Measurements from ENCODE around the gene CAMK1D. TPM values are rescaled to one million over a fixed set of nuclear protein-coding genes. Genes with fewer than 3 reads are reported as not detected.
"Not testable (repeated sequence)": the region's sequence is repeated elsewhere in the genome, so short reads cannot be mapped to it uniquely, and the experiment has no call there.

CAMK1D gene
- total RNA-seq, 2 experiments from 2014 or later = 7.5 to 9.0 TPM

DNA sequence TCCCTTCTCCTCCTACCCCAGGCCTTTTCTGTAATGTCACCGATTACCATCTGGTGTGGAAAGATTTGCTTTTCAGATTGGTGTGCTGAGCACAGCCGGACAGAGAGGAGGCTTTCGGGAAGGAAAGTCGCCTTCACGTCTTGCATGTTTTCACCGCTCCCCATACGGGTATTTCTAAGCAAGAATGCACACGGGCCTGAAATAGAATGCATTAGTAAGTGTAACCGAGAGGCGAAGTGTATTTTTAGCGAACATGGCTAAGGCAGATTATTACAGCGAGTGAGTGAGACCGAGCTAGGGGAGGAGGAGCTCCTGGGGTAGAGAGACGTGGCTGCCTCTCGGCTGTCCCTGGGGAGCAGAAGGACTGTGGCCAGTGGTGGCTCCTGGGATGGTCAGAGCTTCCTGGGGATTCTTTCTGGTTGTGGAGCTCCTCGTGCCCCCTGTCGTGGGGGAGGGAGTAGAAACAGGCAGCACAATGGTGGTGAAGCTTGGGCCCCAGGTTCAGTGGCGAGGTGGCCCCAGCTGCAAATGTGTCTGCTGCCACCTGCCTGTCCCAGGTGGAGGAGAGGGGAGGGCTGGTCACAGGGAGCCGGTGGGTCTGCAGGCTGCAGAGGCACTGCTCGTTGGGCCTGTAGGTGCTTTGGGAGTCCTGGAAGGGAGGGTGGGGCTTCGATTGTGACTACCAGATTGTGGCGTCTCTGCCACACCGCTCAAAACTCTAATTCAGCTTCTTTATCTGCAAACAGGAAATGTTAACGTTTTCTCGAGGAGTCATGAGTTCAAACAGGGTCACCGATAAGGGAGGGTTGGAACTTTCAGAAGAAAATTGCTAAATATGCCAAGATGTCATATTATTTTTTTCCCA lies 135.8 kb downstream of the CAMK1D start:
- POLR2A ChIA-PET = interaction anchor here (0.6 to 0.8 kb wide), 2 partner anchors 221 to 292 kb away, joined by 3 read pairs; no protein-coding TSS in a partner anchor
- Mint-ChIP-seq H3K27me3 (no peaks in the 10 kb centered on the region), H3K36me3 (peaks cover 1% of the 10 kb centered on the region), H3K4me3 (peak overlapping the region; percentile 40), H3K27ac (peak overlapping the region; percentile 59), H3K9me3 (peaks cover 1% of the 10 kb centered on the region), H3K4me1 (peaks cover 10% of the 10 kb centered on the region)
- DNase-seq (peak; percentile 42), ATAC-seq (ENCODE audit: low read depth) (peak; percentile 71)

DNA sequence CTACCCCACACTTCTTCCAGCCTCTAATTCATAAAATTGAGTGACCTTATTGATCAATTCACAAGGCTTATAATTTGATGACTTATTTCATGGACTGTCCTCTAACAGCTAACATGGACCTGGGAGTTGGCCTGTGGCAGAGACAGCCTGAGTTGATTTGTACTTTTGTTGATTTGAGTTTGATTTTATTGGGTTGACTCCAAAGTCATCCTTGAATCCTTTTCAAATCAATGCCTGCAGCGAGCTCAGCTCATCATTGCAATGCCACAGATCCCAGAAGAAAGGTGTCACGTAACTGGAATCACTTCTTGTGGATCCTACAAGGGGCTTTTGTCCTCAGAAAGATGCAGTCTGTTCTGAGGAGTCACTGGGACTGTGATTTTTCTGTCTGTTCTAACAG lies 138.0 kb downstream of the CAMK1D start:
- DNase-seq = no peak
- H3K27me3 Mint-ChIP-seq = no peaks in the 10 kb centered on the region
- POLR2A ChIA-PET = no interaction called here
- no peaks in the 10 kb centered on the region for H3K9me3 Mint-ChIP-seq
- H3K27ac Mint-ChIP-seq = no peak overlapping the region
- ATAC-seq (ENCODE audit: low read depth) = no peak
- no peak overlapping the region for H3K4me3 Mint-ChIP-seq
- no peaks in the 10 kb centered on the region for H3K36me3 Mint-ChIP-seq
- peaks cover 10% of the 10 kb centered on the region for H3K4me1 Mint-ChIP-seq

DNA sequence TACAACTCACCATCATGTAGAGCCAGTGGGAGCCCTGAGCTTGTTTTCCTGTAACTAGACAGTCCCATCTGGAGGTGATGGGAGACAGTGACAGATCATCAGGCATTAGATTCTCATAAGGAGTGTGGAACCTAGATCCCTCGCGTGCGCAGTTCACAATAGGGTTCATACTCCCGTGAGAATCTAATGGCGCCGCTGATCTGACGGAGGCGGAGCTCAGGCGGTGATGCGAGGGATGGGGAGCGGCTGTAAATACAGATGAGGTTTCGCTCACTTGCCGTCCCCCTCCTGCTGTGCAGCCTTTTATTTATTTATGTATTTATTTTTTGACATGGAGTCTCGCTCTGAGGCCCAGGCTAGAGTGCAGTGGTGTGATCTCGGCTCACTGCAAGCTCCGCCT lies 139.3 kb downstream of the CAMK1D start:
- H3K27ac Mint-ChIP-seq = no peak overlapping the region
- no peaks in the 10 kb centered on the region for H3K9me3 Mint-ChIP-seq
- peaks cover 10% of the 10 kb centered on the region for H3K4me1 Mint-ChIP-seq
- POLR2A ChIA-PET = no interaction called here
- no peak overlapping the region for H3K4me3 Mint-ChIP-seq
- no peak for ATAC-seq (ENCODE audit: low read depth)
- DNase-seq = no peak
- H3K36me3 Mint-ChIP-seq = no peaks in the 10 kb centered on the region
- H3K27me3 Mint-ChIP-seq = no peaks in the 10 kb centered on the region

DNA sequence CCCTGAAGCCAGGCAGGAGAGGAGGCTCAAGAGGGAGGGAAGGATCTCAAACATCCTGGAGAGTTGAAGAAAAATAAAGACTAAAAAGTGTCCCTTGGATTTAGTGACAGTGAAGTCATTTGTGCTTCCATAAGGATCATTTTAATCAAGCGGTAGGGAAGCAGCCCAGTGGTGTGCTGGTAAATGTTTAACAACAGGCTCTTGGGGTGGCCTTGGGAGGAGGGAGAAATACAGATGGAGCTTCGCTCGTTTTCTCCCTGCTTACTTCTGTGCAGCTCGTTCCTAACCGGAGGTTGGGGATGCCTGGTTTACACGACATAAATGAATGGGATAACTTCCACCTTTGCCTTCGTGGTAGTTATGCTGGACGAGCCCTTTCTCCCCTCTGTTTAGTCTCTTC lies 140.0 kb downstream of the CAMK1D start:
- H3K27me3 Mint-ChIP-seq = no peaks in the 10 kb centered on the region
- H3K36me3 Mint-ChIP-seq = no peaks in the 10 kb centered on the region
- no peak for ATAC-seq (ENCODE audit: low read depth)
- H3K9me3 Mint-ChIP-seq = no peaks in the 10 kb centered on the region
- no peak overlapping the region for H3K4me3 Mint-ChIP-seq
- POLR2A ChIA-PET = no interaction called here
- peaks cover 12% of the 10 kb centered on the region for H3K4me1 Mint-ChIP-seq
- DNase-seq = no peak
- no peak overlapping the region for H3K27ac Mint-ChIP-seq

DNA sequence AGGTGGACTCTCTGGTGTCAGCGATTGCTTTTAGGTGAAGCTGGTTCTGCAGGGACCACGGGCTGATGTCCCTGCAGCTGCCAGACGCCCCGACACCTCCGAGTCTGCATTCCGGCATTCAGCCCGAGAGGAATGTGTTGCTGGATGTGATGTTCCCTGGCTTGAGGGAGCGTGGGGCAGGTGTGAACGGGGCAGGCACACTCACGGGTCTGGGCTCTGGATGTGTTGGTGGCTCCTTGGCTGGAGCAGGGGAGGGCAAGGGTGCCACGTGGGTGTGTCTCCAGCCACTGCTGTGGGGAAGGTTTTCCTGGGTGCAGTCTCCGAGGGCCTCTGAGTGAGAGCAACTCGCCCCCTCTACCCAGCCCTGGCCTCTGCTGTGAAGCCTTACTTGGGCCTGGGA lies 140.5 kb downstream of the CAMK1D start:
- H3K27ac Mint-ChIP-seq = no peak overlapping the region

DNA sequence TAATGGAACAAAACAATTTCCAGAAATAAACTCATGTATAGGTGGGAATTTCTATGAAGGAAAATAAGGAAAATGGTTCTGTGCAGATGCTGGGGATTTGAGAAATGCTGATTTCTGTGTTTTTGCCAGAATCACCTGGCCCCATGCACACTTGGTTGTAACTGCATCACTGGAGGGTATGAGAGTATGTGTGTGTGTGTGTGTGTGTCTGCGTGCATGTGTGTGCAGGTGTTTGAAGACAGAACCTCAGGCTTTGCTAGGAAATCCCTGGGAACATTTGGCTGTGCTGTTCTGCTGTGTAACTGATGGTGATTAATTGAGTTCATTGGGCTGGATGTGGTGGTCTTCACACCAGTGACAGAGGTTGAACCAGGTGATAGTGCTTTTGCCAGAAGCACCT lies 141.6 kb downstream of the CAMK1D start:
- no peak for DNase-seq
- H3K27me3 Mint-ChIP-seq = no peaks in the 10 kb centered on the region
- no peak overlapping the region for H3K4me3 Mint-ChIP-seq
- no peak for ATAC-seq (ENCODE audit: low read depth)
- no peaks in the 10 kb centered on the region for H3K9me3 Mint-ChIP-seq
- H3K27ac Mint-ChIP-seq = no peak overlapping the region
- POLR2A ChIA-PET = no interaction called here
- no peaks in the 10 kb centered on the region for H3K36me3 Mint-ChIP-seq
- H3K4me1 Mint-ChIP-seq = peaks cover 4% of the 10 kb centered on the region

More for the DNA sequence above, 140.5 kb downstream of the CAMK1D start:
- DNase-seq (no peak), ATAC-seq (ENCODE audit: low read depth) (no peak)
- POLR2A ChIA-PET = no interaction called here
- H3K36me3 Mint-ChIP-seq = no peaks in the 10 kb centered on the region
- H3K9me3 Mint-ChIP-seq = no peaks in the 10 kb centered on the region
- no peak overlapping the region for H3K4me3 Mint-ChIP-seq
- H3K4me1 Mint-ChIP-seq = peaks cover 12% of the 10 kb centered on the region
- no peaks in the 10 kb centered on the region for H3K27me3 Mint-ChIP-seq

DNA sequence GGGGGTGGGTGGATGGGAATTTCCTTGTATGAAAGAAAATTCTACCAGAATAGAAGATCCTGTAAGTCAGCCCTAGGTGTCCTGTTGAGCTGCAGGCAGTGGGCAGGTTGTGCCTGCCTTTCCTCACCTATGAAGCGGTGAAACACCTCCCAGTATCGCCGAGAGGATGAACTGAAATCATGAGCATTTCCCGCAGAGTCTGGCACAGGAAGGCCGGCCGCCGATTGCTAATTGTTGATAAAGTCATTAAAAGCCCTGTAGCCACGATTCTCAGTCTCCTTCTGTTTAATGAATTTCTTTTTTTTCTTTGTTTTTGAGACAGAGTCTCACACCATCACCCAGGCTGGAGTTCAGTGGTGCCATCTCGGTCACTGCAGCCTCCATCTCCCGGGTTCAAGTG lies 142.1 kb downstream of the CAMK1D start:
- Mint-ChIP-seq H3K4me1 (peaks cover 2% of the 10 kb centered on the region), H3K36me3 (no peaks in the 10 kb centered on the region), H3K9me3 (no peaks in the 10 kb centered on the region), H3K27ac (no peak overlapping the region), H3K4me3 (no peak overlapping the region), H3K27me3 (no peaks in the 10 kb centered on the region)
- ATAC-seq (ENCODE audit: low read depth) (no peak), DNase-seq (no peak)
- POLR2A ChIA-PET = no interaction called here

DNA sequence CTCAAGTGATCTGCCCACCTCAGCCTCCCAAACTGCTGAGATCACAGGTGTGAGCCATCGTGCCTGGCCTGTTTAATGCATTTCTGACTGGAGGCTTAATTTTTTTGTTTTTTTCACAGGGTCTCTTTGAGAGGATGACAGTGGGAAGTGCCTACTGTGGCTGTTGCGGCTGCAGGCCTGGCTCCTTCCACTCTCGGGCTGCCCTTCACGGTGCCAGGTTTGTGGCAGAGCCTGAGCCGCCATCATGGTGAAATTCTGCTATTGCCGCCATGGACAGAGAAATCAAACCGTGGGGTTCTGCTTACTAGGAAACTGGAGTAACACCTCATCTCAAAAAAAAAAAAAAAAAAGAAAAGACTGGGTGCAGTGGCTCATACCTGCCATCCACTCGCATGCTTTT lies 142.7 kb downstream of the CAMK1D start:
- Mint-ChIP-seq H3K27ac (no peak overlapping the region), H3K4me1 (peaks cover 2% of the 10 kb centered on the region), H3K27me3 (no peaks in the 10 kb centered on the region), H3K9me3 (no peaks in the 10 kb centered on the region), H3K36me3 (no peaks in the 10 kb centered on the region), H3K4me3 (no peak overlapping the region)
- DNase-seq (no peak), ATAC-seq (ENCODE audit: low read depth) (no peak)
- POLR2A ChIA-PET = no interaction called here

DNA sequence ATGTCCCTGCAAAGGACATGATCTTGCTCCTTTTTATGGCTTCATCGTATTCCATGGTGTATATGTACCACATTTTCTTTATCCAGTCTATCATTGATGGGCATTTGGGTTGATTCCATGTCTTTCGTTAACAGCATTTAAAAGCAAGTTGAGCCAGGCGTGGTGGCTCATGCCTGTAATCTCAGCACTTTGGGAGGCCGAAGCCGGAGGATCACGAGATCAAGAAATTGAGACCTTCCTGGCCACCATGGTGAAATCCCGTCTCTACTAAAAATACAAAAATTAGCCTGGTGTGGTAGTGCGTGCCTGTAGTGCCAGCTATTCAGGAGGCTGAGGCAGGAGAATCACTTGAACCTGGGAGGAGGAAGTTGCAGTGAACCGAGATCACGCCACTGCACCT lies 147.7 kb downstream of the CAMK1D start:
- H3K27ac Mint-ChIP-seq; ATAC-seq (ENCODE audit: low read depth); H3K36me3 Mint-ChIP-seq; H3K27me3 Mint-ChIP-seq; DNase-seq; H3K4me3 Mint-ChIP-seq; H3K9me3 Mint-ChIP-seq; POLR2A ChIA-PET: not testable (repeated sequence)
- peaks cover 11% of the 10 kb centered on the region for H3K4me1 Mint-ChIP-seq

DNA sequence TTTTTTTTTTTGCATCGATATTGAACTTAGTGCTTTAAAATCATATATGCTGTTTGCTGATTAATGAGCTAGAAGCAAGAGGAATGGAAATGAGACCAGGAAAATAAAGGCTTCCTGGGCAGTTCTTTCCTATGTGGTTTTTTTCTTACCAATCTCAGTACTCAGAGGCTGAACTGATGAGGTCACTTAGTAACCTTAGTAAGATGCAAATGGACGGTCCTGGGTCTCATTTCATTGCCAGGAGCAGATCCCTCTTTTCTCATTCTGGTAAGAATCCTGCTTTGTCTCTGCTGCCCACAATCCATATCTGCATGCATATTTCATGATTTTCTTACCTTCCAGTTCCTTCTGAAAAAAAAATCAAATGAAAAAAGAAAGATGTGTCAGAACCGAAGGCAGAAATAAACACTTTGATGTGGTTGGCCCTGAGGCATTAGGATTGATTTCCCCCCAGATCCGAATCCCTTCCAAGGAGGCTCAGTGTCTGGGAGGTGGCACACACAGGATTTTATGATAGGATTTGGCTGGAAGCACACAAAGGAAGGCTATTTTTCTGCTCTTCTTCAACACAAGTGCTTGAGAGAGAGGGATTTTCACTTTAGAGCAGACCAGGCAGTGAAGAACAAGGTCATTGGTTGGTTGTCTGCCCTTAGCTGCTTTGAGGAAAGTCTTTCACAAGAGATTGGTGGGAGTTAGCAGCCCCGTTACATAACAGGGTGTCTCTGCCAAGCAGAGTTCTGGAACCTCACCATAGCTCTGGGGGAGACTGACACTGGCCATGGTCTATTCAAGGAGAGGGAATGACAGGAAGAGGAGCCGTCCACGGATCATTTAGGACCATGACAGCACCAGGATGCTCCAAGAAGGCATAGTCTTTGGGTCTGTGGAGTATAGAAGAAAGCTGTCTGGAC lies 150.0 kb downstream of the CAMK1D start:
- no peak for ATAC-seq (ENCODE audit: low read depth)
- H3K4me1 Mint-ChIP-seq = peaks cover 9% of the 10 kb centered on the region
- POLR2A ChIA-PET = interaction anchor here (0.7 to 1.2 kb wide), 2 partner anchors 49 to 97 kb away, joined by 4 read pairs; no protein-coding TSS in a partner anchor
- no peak overlapping the region for H3K4me3 Mint-ChIP-seq
- H3K36me3 Mint-ChIP-seq = no peaks in the 10 kb centered on the region
- peaks cover 3% of the 10 kb centered on the region for H3K9me3 Mint-ChIP-seq
- peaks cover 2% of the 10 kb centered on the region for H3K27me3 Mint-ChIP-seq
- DNase-seq = no peak
- H3K27ac Mint-ChIP-seq = no peak overlapping the region

DNA sequence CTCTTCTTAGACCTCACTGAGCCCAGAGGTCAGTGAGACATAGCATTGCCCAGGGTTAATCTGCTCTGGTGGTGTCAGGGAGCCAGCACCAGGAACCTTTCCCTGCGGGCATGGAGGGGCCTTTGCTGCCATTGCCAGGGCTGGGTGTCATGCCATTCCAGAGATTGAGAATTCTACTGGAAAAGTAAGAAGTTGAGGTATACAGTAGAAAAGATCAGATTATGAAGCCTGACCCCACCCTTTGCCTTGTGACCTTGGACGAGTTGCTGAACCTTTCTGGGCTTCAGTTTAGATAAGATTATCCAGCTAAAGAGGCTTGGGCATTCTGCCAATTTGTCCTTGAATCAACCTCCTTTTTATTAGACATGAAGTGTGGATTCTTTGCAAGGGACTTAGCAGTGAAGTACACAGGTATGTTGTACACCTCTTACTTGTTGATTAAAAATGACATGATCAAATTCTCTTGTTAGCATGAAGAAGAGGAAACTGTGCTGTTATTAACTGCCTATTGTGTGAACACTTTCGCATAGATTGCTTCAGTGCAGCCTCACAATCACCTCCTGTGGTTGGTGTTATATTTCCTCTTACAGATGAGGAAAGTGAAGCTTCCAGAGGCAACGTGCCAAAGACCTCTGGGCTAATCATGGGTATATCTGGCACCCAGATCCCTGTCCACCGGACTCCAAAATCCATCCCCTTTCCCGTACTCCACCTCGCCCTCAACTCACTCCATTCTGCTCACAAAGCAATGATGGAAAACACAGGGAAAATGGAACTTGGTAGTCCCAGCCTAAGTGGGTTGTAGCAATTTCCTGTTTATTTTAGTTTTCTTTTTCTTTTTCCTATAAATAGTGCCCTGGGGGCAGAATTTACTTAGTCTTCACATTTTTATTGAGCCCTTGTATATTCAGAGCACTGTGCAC lies 151.3 kb downstream of the CAMK1D start:
- ATAC-seq (ENCODE audit: low read depth) (no peak), DNase-seq (no peak)
- peaks cover 3% of the 10 kb centered on the region for H3K9me3 Mint-ChIP-seq
- H3K27ac Mint-ChIP-seq = no peak overlapping the region
- peaks cover 6% of the 10 kb centered on the region for H3K27me3 Mint-ChIP-seq
- no peaks in the 10 kb centered on the region for H3K36me3 Mint-ChIP-seq
- H3K4me3 Mint-ChIP-seq = no peak overlapping the region
- H3K4me1 Mint-ChIP-seq = peaks cover 10% of the 10 kb centered on the region
- POLR2A ChIA-PET = no interaction called here

DNA sequence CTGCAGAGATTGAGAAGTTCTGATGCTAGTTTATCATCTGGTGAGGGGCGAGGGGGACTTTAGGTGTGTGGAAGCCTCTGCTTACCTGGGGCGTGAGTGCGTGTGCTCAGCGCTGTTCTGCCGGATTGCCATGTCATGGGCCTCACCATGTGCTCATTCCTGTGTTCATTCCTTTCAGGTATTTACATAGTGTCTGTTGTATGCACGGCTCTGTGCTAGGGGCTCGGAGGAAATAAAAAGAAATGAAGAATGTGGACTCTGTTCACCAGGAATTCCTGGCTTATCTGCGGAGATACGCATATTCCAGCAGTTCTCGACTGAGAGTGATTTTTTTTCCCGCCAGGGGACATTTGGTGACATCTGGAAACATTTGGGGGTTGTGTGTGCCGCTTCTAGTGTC lies 152.0 kb downstream of the CAMK1D start:
- peaks cover 3% of the 10 kb centered on the region for H3K9me3 Mint-ChIP-seq
- peaks cover 13% of the 10 kb centered on the region for H3K4me1 Mint-ChIP-seq
- ATAC-seq (ENCODE audit: low read depth) = no peak
- no peak overlapping the region for H3K4me3 Mint-ChIP-seq
- POLR2A ChIA-PET = no interaction called here
- peaks cover 12% of the 10 kb centered on the region for H3K27me3 Mint-ChIP-seq
- no peak overlapping the region for H3K27ac Mint-ChIP-seq
- DNase-seq = no peak
- no peaks in the 10 kb centered on the region for H3K36me3 Mint-ChIP-seq
